Muscle layer of duodenum (tissue), 2 donors: ENCODE data around the gene ARID3A.

Experiments used
- H3K27ac ChIP-seq: one replicate; pipeline ENCODE4 v1.7.0; 2013; ENCODE audit warnings: mild to moderate bottlenecking, low read length
- H3K27me3 ChIP-seq: one replicate; pipeline ENCODE4 v1.7.0; 2013; ENCODE audit warnings: low read depth, mild to moderate bottlenecking, control low read depth, low read length
- H3K36me3 ChIP-seq, 2 donors: one replicate each; pipeline ENCODE4 v1.7.0; 2013; ENCODE audit warnings: low read length in 2 of 2, control low read depth in 1 of 2, mild to moderate bottlenecking in 1 of 2; ENCODE audit not compliant: insufficient read depth in 2 of 2, control insufficient read depth in 1 of 2
- H3K4me1 ChIP-seq, 2 donors: one replicate each; pipeline ENCODE4 v1.7.0; 2013; ENCODE audit warnings: low read length in 2 of 2, mild to moderate bottlenecking in 2 of 2, control low read depth in 1 of 2, moderate library complexity in 1 of 2; ENCODE audit not compliant: insufficient read depth in 2 of 2, control insufficient read depth in 1 of 2
- H3K4me3 ChIP-seq, 2 donors: one replicate each; pipeline ENCODE4 v1.7.0; 2013; ENCODE audit warnings: low read length in 2 of 2, low read depth in 1 of 2, mild to moderate bottlenecking in 1 of 2
- H3K9me3 ChIP-seq, 2 donors: one replicate each; pipeline ENCODE4 v1.7.0; 2013; ENCODE audit warnings: low read length in 2 of 2, control low read depth in 1 of 2, mild to moderate bottlenecking in 1 of 2; ENCODE audit not compliant: control insufficient read depth in 1 of 2
- donor health status: healthy.

ARID3A gene

GRCh38 chr19:902446-903226, 23.2 kb upstream of the ARID3A start:
- Histone ChIP-seq H3K27me3 (no peaks in the 10 kb centered on the region), H3K4me1 (no peaks in the 10 kb centered on the region), H3K27ac (no peak overlapping the region), H3K4me3 (no peak overlapping the region), H3K9me3 (no peaks in the 10 kb centered on the region), H3K36me3 (peaks cover 0 to 20% of the 10 kb centered on the region in 2 donors)

- Histone ChIP-seq H3K4me3 (no peak overlapping the region), H3K4me1 (no peaks in the 10 kb centered on the region), H3K27me3 (no peaks in the 10 kb centered on the region), H3K27ac (no peak overlapping the region), H3K36me3 (peaks cover 0 to 19% of the 10 kb centered on the region in 2 donors), H3K9me3 (no peaks in the 10 kb centered on the region)
These were observed 22.5 kb upstream of the ARID3A start for GRCh38 chr19:903266-903797.

DNA sequence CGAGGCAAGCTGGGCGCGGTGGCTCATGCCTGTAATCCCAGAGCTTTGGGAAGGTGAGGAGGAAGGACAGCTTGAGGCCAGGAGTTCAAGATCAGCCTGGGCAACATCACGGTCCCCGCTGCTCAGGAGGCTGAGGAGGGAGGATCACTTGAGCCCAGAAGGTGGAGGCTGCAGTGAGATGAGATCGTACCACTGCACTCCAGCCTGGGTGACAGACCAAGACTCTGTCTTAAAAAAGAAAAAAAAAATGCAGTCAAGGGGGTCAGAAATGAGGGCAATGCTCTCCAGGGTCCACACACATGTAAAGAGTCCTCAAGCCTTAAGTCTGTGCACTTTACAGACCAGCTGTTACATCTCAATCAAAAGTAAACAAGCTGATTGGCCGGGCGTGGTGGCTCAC, 21.3 kb upstream of the ARID3A start:
- peaks cover 0 to 2% of the 10 kb centered on the region in 2 donors for H3K4me1 ChIP-seq
- no peaks in the 10 kb centered on the region for H3K27me3 ChIP-seq
- H3K36me3 ChIP-seq = peaks cover 0 to 8% of the 10 kb centered on the region in 2 donors
- no peak overlapping the region for H3K27ac ChIP-seq
- no peak overlapping the region for H3K4me3 ChIP-seq
- H3K9me3 ChIP-seq = no peaks in the 10 kb centered on the region

DNA sequence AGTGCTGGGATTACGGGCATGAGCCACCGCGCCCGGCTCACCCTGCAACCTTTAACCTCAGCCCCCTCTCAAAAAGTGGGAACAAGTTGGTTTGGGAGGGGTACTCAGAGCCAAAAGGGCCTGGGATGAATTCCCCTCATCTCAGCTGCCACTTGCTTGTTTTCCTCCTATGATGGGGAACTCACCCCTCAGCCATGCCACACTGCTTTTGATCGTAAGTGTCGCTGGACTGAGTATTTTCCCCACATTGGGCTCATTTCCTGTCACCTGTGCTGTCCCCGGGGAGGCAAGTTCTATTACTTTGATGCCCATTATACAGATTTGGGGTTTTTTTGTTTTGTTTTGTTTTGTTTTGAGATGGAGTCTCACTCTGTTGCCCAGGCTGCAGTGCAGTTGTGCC, 19.4 kb upstream of the ARID3A start:
- H3K9me3 ChIP-seq = no peaks in the 10 kb centered on the region
- H3K36me3 ChIP-seq = peaks cover 0 to 4% of the 10 kb centered on the region in 2 donors
- H3K27me3 ChIP-seq = no peaks in the 10 kb centered on the region
- peaks cover 0 to 4% of the 10 kb centered on the region in 2 donors for H3K4me1 ChIP-seq
- H3K27ac ChIP-seq = no peak overlapping the region
- H3K4me3 ChIP-seq = no peak overlapping the region

DNA sequence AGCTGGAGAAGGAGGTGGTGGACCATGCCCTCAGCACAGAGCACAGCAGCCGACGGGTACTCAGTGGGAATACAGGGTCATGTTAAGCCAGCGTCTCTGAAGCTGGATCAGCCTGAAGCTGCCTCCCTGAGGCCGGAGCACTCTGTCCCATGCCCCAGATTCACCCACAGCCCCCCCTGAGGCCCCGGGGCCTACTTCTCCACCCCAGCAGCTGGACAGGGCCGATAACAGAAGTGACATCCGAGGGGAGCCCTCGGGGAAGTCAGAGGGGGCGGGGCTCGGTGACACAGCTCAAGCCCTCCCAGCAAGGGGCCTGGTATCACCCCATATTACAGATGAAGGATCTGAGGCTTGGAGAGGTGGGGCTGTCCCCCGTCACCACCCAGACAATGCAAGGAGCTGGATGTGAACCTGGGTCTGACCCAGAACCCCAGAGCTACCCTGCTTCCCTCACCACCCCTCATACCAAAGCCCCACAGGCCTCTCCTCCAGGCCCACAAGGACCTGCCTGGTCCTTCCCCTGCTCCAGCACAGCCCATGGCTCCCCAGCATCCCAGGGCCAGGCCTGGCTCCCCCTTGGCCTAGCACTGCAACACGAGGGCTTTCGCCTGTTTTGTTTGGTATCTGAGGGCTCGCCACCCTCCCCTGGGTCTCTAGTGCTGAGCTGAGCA, 18.5 kb upstream of the ARID3A start:
- H3K27me3 ChIP-seq = no peaks in the 10 kb centered on the region
- no peak overlapping the region for H3K27ac ChIP-seq
- no peaks in the 10 kb centered on the region for H3K36me3 ChIP-seq
- H3K9me3 ChIP-seq = no peaks in the 10 kb centered on the region
- H3K4me3 ChIP-seq = no peak overlapping the region
- peaks cover 0 to 7% of the 10 kb centered on the region in 2 donors for H3K4me1 ChIP-seq

DNA sequence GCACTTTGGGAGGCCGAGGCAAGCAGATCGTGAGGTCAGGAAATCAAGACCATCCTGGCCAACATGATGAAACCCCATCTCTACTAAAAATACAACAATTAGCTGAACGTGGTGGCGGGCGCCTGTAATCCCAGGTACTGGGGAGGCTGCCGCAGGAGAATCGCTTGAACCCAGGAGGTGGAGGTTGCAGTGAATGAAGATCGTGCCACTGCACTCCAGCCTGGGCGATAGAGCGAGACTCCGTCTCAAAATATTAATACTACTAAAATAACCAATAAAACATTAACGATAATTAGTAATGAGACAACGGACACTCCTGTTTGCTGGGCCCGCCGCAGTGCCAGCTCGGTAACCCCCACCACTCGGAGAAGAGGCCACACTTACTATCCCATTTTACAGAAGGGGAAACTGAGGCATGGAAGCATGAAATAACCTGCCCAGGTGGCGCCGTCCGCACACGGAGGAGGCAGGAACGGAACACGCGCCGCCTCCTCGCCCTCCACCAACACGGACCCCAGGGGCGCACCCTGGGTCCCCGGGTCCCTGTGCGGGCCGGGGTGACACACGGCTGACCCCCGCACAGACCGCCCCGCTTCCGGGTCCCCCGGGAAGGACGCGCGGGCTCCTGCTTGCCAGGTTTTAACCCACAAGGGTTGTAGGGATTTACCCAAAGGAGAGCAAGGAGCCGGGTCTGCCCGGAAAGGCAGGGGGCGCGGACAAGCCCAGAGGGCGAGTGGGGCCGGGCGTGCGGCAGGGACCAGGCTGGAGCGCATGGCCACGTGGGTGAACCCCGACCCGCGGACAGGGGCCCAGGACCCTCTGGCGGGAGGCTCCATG, 14.4 kb upstream of the ARID3A start:
- Histone ChIP-seq H3K27me3 (no peaks in the 10 kb centered on the region), H3K27ac (no peak overlapping the region), H3K9me3 (no peaks in the 10 kb centered on the region), H3K4me3 (peak overlapping the region in 1 of 2 donors; percentile 24), H3K36me3 (no peaks in the 10 kb centered on the region), H3K4me1 (peaks cover 0 to 7% of the 10 kb centered on the region in 2 donors)

DNA sequence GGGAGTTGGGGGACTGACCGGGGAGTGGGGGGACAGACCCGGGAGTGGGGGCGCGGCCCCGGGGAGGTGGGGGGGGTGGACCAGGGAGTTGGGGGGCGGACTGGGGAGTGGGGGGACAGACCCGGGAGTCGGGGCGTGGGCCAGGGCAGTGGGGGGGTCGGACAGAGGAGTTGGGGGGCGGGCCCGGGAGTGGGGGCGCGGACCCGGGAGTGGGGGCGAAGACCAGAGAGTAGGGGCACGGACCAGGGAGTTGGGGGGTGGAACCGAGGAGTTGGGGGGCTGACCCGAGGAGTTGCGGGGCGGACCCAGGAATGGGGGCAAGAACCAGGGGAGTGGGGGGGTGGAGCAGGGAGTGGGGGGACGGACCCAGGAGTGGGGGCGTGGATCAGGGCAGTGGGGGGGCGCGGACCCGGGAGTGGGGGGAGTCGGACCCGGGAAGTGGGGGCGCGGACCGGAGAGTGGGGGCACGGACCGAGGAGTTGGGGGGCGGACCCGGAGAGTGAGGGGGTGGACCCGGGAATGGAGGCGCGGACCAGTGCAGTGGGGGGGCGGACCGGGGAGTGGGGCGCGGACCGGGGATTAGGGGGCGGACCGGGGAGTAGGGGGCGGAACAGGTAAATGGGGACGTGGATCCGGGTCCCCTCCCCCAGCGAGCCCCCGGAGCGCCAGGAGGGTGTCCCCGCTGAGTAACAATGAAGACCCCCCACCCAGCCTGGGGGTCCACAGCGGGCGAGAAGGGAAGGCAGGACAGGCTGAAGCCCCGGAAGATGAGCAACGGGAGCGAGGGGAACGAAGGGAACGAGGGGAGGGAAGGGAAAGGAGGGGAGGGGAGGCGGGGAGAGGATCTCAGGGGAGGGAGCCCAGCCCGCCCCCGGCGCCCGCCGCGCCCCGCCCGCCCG, 13.4 kb upstream of the ARID3A start:
- Histone ChIP-seq H3K36me3 (no peaks in the 10 kb centered on the region), H3K4me1 (peaks cover 0 to 14% of the 10 kb centered on the region in 2 donors), H3K4me3 (peak overlapping the region; percentile 52 to 61), H3K27ac (no peak overlapping the region), H3K9me3 (no peaks in the 10 kb centered on the region), H3K27me3 (peaks cover 1% of the 10 kb centered on the region)

- H3K4me1 ChIP-seq = peaks cover 0 to 22% of the 10 kb centered on the region in 2 donors
- no peaks in the 10 kb centered on the region for H3K36me3 ChIP-seq
- H3K9me3 ChIP-seq = no peaks in the 10 kb centered on the region
- peak within 1 kb of the TSS; percentile 87 for H3K27ac ChIP-seq
- peak within 1 kb of the TSS; percentile 61 to 64 for H3K4me3 ChIP-seq
- H3K27me3 ChIP-seq = peaks cover 8% of the 10 kb centered on the region
These were observed 12.6 kb upstream of the ARID3A start, which contains the start of gene R3HDM4 for GRCh38 chr19:913080-913748. Gene R3HDM4 (minus strand): TSS chr19:913219. CDS start chr19:913157, 62 bp downstream.

GRCh38 chr19:916645-917322, 9.1 kb upstream of the ARID3A start:
- no peak overlapping the region for H3K27ac ChIP-seq
- H3K27me3 ChIP-seq = peaks cover 27% of the 10 kb centered on the region
- H3K9me3 ChIP-seq = no peaks in the 10 kb centered on the region
- peak overlapping the region in 1 of 2 donors; percentile 47 for H3K4me3 ChIP-seq
- peaks cover 0 to 36% of the 10 kb centered on the region in 2 donors for H3K4me1 ChIP-seq
- no peaks in the 10 kb centered on the region for H3K36me3 ChIP-seq
